Measurements from ENCODE around the gene MDK.

- no peak for TF ChIP-seq EZH2 (IDR thresholded peaks at IDR 0.05)
- no peak for TF ChIP-seq POLR2AphosphoS5 (IDR thresholded peaks at IDR 0.05; ENCODE audit: borderline replicate concordance, low read depth, low read length)
- no peak for TF ChIP-seq FOXP2 (optimal IDR thresholded peaks at IDR 0.05; ENCODE audit: control extremely low read depth, extremely low read length, insufficient read depth)
Measured at GRCh38 chr11:46391186-46391577, 9.7 kb downstream of the MDK start.
